ENCODE measurements around the gene MED25.

The MED25 gene

GRCh38 chr19:49786376-49786820, 31.7 kb upstream of the MED25 start:
- Histone ChIP-seq H3K4me3 (ENCODE audit: low read length) (no peak overlapping the region), H3K36me3 (ENCODE audit: insufficient read depth, low read length) (peaks cover 54% of the 10 kb centered on the region), H3K27me3 (ENCODE audit: insufficient read depth, low read length) (no peaks in the 10 kb centered on the region), H3K4me1 (ENCODE audit: insufficient read depth, low read length) (no peaks in the 10 kb centered on the region), H2AFZ (ENCODE audit: low read depth, low read length) (no peak overlapping the region), H3K9me3 (ENCODE audit: low read length) (no peaks in the 10 kb centered on the region)

- Histone ChIP-seq H3K36me3 (ENCODE audit: insufficient read depth, low read length) (peaks cover 52% of the 10 kb centered on the region), H3K9me3 (ENCODE audit: low read length) (no peaks in the 10 kb centered on the region), H3K4me3 (ENCODE audit: low read length) (no peak overlapping the region), H3K27me3 (ENCODE audit: insufficient read depth, low read length) (no peaks in the 10 kb centered on the region), H2AFZ (ENCODE audit: low read depth, low read length) (no peak overlapping the region), H3K4me1 (ENCODE audit: insufficient read depth, low read length) (no peaks in the 10 kb centered on the region)
These were observed 30.3 kb upstream of the MED25 start for GRCh38 chr19:49787746-49788145.

GRCh38 chr19:49788857-49789256, 29.2 kb upstream of the MED25 start:
- H3K36me3 ChIP-seq (ENCODE audit: insufficient read depth, low read length) = peaks cover 51% of the 10 kb centered on the region
- H3K9me3 ChIP-seq (ENCODE audit: low read length) = no peaks in the 10 kb centered on the region
- H3K27me3 ChIP-seq (ENCODE audit: insufficient read depth, low read length) = no peaks in the 10 kb centered on the region
- no peaks in the 10 kb centered on the region for H3K4me1 ChIP-seq (ENCODE audit: insufficient read depth, low read length)
- H3K4me3 ChIP-seq (ENCODE audit: low read length) = no peak overlapping the region
- H2AFZ ChIP-seq (ENCODE audit: low read depth, low read length) = no peak overlapping the region

GRCh38 chr19:49790866-49791265, 27.2 kb upstream of the MED25 start:
- H2AFZ ChIP-seq (ENCODE audit: low read depth, low read length) = no peak overlapping the region
- H3K9me3 ChIP-seq (ENCODE audit: low read length) = no peaks in the 10 kb centered on the region
- no peaks in the 10 kb centered on the region for H3K27me3 ChIP-seq (ENCODE audit: insufficient read depth, low read length)
- no peaks in the 10 kb centered on the region for H3K4me1 ChIP-seq (ENCODE audit: insufficient read depth, low read length)
- H3K4me3 ChIP-seq (ENCODE audit: low read length) = no peak overlapping the region
- H3K36me3 ChIP-seq (ENCODE audit: insufficient read depth, low read length) = peaks cover 55% of the 10 kb centered on the region

- Histone ChIP-seq H3K9me3 (ENCODE audit: low read length) (no peaks in the 10 kb centered on the region), H3K36me3 (ENCODE audit: insufficient read depth, low read length) (peaks cover 60% of the 10 kb centered on the region), H3K4me1 (ENCODE audit: insufficient read depth, low read length) (no peaks in the 10 kb centered on the region), H3K4me3 (ENCODE audit: low read length) (no peak overlapping the region), H3K27me3 (ENCODE audit: insufficient read depth, low read length) (no peaks in the 10 kb centered on the region), H2AFZ (ENCODE audit: low read depth, low read length) (no peak overlapping the region)
These were observed 26.2 kb upstream of the MED25 start for GRCh38 chr19:49791776-49792445.

- no peak overlapping the region for H2AFZ ChIP-seq (ENCODE audit: low read depth, low read length)
- no peak overlapping the region for H3K4me3 ChIP-seq (ENCODE audit: low read length)
- no peaks in the 10 kb centered on the region for H3K27me3 ChIP-seq (ENCODE audit: insufficient read depth, low read length)
- peaks cover 59% of the 10 kb centered on the region for H3K36me3 ChIP-seq (ENCODE audit: insufficient read depth, low read length)
- H3K4me1 ChIP-seq (ENCODE audit: insufficient read depth, low read length) = no peaks in the 10 kb centered on the region
- H3K9me3 ChIP-seq (ENCODE audit: low read length) = no peaks in the 10 kb centered on the region
These were observed 25.1 kb upstream of the MED25 start for GRCh38 chr19:49792829-49793560.

GRCh38 chr19:49793561-49793840, 24.6 kb upstream of the MED25 start:
- H3K4me1 ChIP-seq (ENCODE audit: insufficient read depth, low read length) = no peaks in the 10 kb centered on the region
- no peaks in the 10 kb centered on the region for H3K9me3 ChIP-seq (ENCODE audit: low read length)
- peaks cover 60% of the 10 kb centered on the region for H3K36me3 ChIP-seq (ENCODE audit: insufficient read depth, low read length)
- H3K4me3 ChIP-seq (ENCODE audit: low read length) = no peak overlapping the region
- no peaks in the 10 kb centered on the region for H3K27me3 ChIP-seq (ENCODE audit: insufficient read depth, low read length)
- no peak overlapping the region for H2AFZ ChIP-seq (ENCODE audit: low read depth, low read length)

- H3K4me1 ChIP-seq (ENCODE audit: insufficient read depth, low read length) = no peaks in the 10 kb centered on the region
- peaks cover 66% of the 10 kb centered on the region for H3K36me3 ChIP-seq (ENCODE audit: insufficient read depth, low read length)
- no peaks in the 10 kb centered on the region for H3K9me3 ChIP-seq (ENCODE audit: low read length)
- H3K27me3 ChIP-seq (ENCODE audit: insufficient read depth, low read length) = no peaks in the 10 kb centered on the region
- no peak overlapping the region for H3K4me3 ChIP-seq (ENCODE audit: low read length)
- H2AFZ ChIP-seq (ENCODE audit: low read depth, low read length) = no peak overlapping the region
These were observed 22.5 kb upstream of the MED25 start for GRCh38 chr19:49795615-49796014.

- Histone ChIP-seq H2AFZ (ENCODE audit: low read depth, low read length) (no peak overlapping the region), H3K36me3 (ENCODE audit: insufficient read depth, low read length) (peaks cover 63% of the 10 kb centered on the region), H3K9me3 (ENCODE audit: low read length) (no peaks in the 10 kb centered on the region), H3K27me3 (ENCODE audit: insufficient read depth, low read length) (no peaks in the 10 kb centered on the region), H3K4me3 (ENCODE audit: low read length) (no peak overlapping the region), H3K4me1 (ENCODE audit: insufficient read depth, low read length) (no peaks in the 10 kb centered on the region)
These were observed 19.5 kb upstream of the MED25 start for GRCh38 chr19:49798574-49798973.

GRCh38 chr19:49799271-49799797, 18.8 kb upstream of the MED25 start:
- no peaks in the 10 kb centered on the region for H3K27me3 ChIP-seq (ENCODE audit: insufficient read depth, low read length)
- no peaks in the 10 kb centered on the region for H3K9me3 ChIP-seq (ENCODE audit: low read length)
- no peak overlapping the region for H3K4me3 ChIP-seq (ENCODE audit: low read length)
- no peak overlapping the region for H2AFZ ChIP-seq (ENCODE audit: low read depth, low read length)
- H3K36me3 ChIP-seq (ENCODE audit: insufficient read depth, low read length) = peaks cover 64% of the 10 kb centered on the region
- H3K4me1 ChIP-seq (ENCODE audit: insufficient read depth, low read length) = no peaks in the 10 kb centered on the region

- Histone ChIP-seq H3K36me3 (ENCODE audit: insufficient read depth, low read length) (peaks cover 61% of the 10 kb centered on the region), H3K4me3 (ENCODE audit: low read length) (no peak overlapping the region), H3K27me3 (ENCODE audit: insufficient read depth, low read length) (no peaks in the 10 kb centered on the region), H3K9me3 (ENCODE audit: low read length) (no peaks in the 10 kb centered on the region), H2AFZ (ENCODE audit: low read depth, low read length) (no peak overlapping the region), H3K4me1 (ENCODE audit: insufficient read depth, low read length) (no peaks in the 10 kb centered on the region)
These were observed 18.2 kb upstream of the MED25 start for GRCh38 chr19:49799798-49800376.

- no peak overlapping the region for H3K4me3 ChIP-seq (ENCODE audit: low read length)
- H3K9me3 ChIP-seq (ENCODE audit: low read length) = no peaks in the 10 kb centered on the region
- H3K36me3 ChIP-seq (ENCODE audit: insufficient read depth, low read length) = peaks cover 53% of the 10 kb centered on the region
- H3K4me1 ChIP-seq (ENCODE audit: insufficient read depth, low read length) = no peaks in the 10 kb centered on the region
- H2AFZ ChIP-seq (ENCODE audit: low read depth, low read length) = no peak overlapping the region
- H3K27me3 ChIP-seq (ENCODE audit: insufficient read depth, low read length) = no peaks in the 10 kb centered on the region
These were observed 17.3 kb upstream of the MED25 start for GRCh38 chr19:49800771-49801170.

- Histone ChIP-seq H3K4me1 (ENCODE audit: insufficient read depth, low read length) (no peaks in the 10 kb centered on the region), H2AFZ (ENCODE audit: low read depth, low read length) (no peak overlapping the region), H3K4me3 (ENCODE audit: low read length) (no peak overlapping the region), H3K27me3 (ENCODE audit: insufficient read depth, low read length) (no peaks in the 10 kb centered on the region), H3K9me3 (ENCODE audit: low read length) (no peaks in the 10 kb centered on the region), H3K36me3 (ENCODE audit: insufficient read depth, low read length) (peaks cover 46% of the 10 kb centered on the region)
These were observed 16.6 kb upstream of the MED25 start for GRCh38 chr19:49801401-49801888.

Measured in neuron (in vitro differentiated cells).